Liver (tissue), 9 donors: ENCODE results near the gene TGFBR3L. TPM values are rescaled to one million over a fixed set of nuclear protein-coding genes. Genes with fewer than 3 reads are reported as not detected.

Experiments used
- DNase-seq: peaks from one replicate; pipeline ENCODE4 v3.0.0-alpha.2; 2017; ENCODE audit warnings: low spot score
- H3K27ac ChIP-seq, 2 donors: one replicate each; pipeline ENCODE4 v1.7.0; 2013; ENCODE audit warnings: inconsistent platforms in 2 of 2, low read length in 2 of 2, control low read depth in 1 of 2, low read depth in 1 of 2, mild to moderate bottlenecking in 1 of 2
- H3K27me3 ChIP-seq, 4 donors: one replicate each; pipeline versions ENCODE4 v1.6.1 to v1.7.0; 2013; ENCODE audit warnings: low read length in 3 of 4, inconsistent platforms in 1 of 4, mild to moderate bottlenecking in 1 of 4, moderate library complexity in 1 of 4; ENCODE audit not compliant: control insufficient read depth in 4 of 4, insufficient read depth in 4 of 4
- H3K36me3 ChIP-seq, 4 donors: one replicate each; pipeline versions ENCODE4 v1.6.1 to v1.7.0; 2013; ENCODE audit warnings: low read length in 3 of 4, mild to moderate bottlenecking in 3 of 4, low read depth in 1 of 4, moderate library complexity in 1 of 4; ENCODE audit not compliant: control insufficient read depth in 4 of 4, insufficient read depth in 3 of 4
- H3K4me1 ChIP-seq, 4 donors: one replicate each; pipeline versions ENCODE4 v1.6.1 to v1.7.0; 2013; ENCODE audit warnings: low read length in 3 of 4, mild to moderate bottlenecking in 3 of 4, moderate library complexity in 1 of 4; ENCODE audit not compliant: control insufficient read depth in 4 of 4, insufficient read depth in 4 of 4
- H3K4me3 ChIP-seq, 3 donors: one replicate each; pipeline versions ENCODE4 v1.6.1 to v1.7.0; 2013; ENCODE audit warnings: low read length in 3 of 3, control low read depth in 1 of 3, low read depth in 1 of 3, mild to moderate bottlenecking in 1 of 3
- H3K9ac ChIP-seq, 2 donors: one replicate each; pipeline ENCODE4 v1.7.0; 2013; ENCODE audit warnings: low read length in 2 of 2, mild to moderate bottlenecking in 2 of 2, moderate library complexity in 2 of 2, control low read depth in 1 of 2, low read depth in 1 of 2
- H3K9me3 ChIP-seq, 4 donors: one replicate each; pipeline versions ENCODE4 v1.6.1 to v1.7.0; 2013; ENCODE audit warnings: low read length in 3 of 4; ENCODE audit not compliant: control insufficient read depth in 4 of 4
- CTCF ChIP-seq: fragments of 150-350 bp; IDR thresholded peaks from 2 replicates; pipeline ENCODE4 v1.5.1; 2017; ENCODE audit warnings: improper control_type of control experiment, low read depth, low read length; ENCODE audit not compliant: missing input control
- FOXA2 ChIP-seq: IDR thresholded peaks from 2 replicates; pipeline ENCODE4 v1.6.1; 2016; ENCODE audit warnings: antibody characterized with exemption
- GABPA ChIP-seq, 2 donors: IDR thresholded peaks in 1 of 2; conservative IDR thresholded peaks in 1 of 2; 2 replicates each; pipeline ENCODE4 v1.6.1; 2016; ENCODE audit warnings: antibody characterized with exemption in 2 of 2, mild to moderate bottlenecking in 1 of 2, moderate library complexity in 1 of 2
- HNF4A ChIP-seq, 2 donors: conservative IDR thresholded peaks; 2 replicates each; pipeline ENCODE4 v1.6.1; 2016; ENCODE audit warnings: antibody characterized with exemption in 2 of 2, mild to moderate bottlenecking in 2 of 2
- HNF4G ChIP-seq: IDR thresholded peaks from 2 replicates; pipeline ENCODE4 v1.6.1; 2016; ENCODE audit warnings: antibody characterized with exemption
- JUND ChIP-seq, 2 donors: IDR thresholded peaks; 2 replicates each; pipeline ENCODE4 v1.6.1; 2016; ENCODE audit warnings: antibody characterized with exemption in 2 of 2
- RAD21 ChIP-seq, 2 donors: IDR thresholded peaks; 2 replicates each; pipeline ENCODE4 v1.6.1; 2016; ENCODE audit warnings: antibody characterized with exemption in 2 of 2, mild to moderate bottlenecking in 2 of 2
- REST ChIP-seq: IDR thresholded peaks from 2 replicates; pipeline ENCODE4 v1.6.1; 2016; ENCODE audit warnings: antibody characterized with exemption, mild to moderate bottlenecking
- RXRA ChIP-seq, 2 donors: IDR thresholded peaks; 2 replicates each; pipeline ENCODE4 v1.6.1; 2017 to 2018; ENCODE audit warnings: antibody characterized with exemption in 2 of 2, mild to moderate bottlenecking in 1 of 2
- SP1 ChIP-seq: IDR thresholded peaks from 2 replicates; pipeline ENCODE4 v1.6.1; 2018; ENCODE audit warnings: antibody characterized with exemption, mild to moderate bottlenecking
- TAF1 ChIP-seq: conservative IDR thresholded peaks from 2 replicates; pipeline ENCODE4 v1.6.1; 2016; ENCODE audit warnings: antibody characterized with exemption, mild to moderate bottlenecking
- YY1 ChIP-seq: IDR thresholded peaks from 2 replicates; pipeline ENCODE4 v1.6.1; 2016; ENCODE audit warnings: antibody characterized with exemption, mild to moderate bottlenecking
- WGBS: extraction: QIAGEN DNeasy Blood & Tissue Kit; methylation state at CpG from one replicate; pipeline ENCODE4 v1.1.7; 2013; 5-methylcytosine and 5-hydroxymethylcytosine counted together
- polyA plus RNA-seq, 2 donors: library from polyadenylated mRNA; stranded (reverse) in 1 of 2; unstranded in 1 of 2; fragments of 200-250 nt in 1 of 2; fragments of >200 nt in 1 of 2; fragmentation: Nextera tagmentation in 1 of 2; extraction: Ambion mirVana in 1 of 2; gene quantifications; one replicate each; pipeline versions ENCODE4 v1.2.1 to v1.2.3, GENCODE V29; 2013 to 2015
- total RNA-seq, 2 donors: library from RNA; depleted of rRNA; stranded (reverse); fragments of >200 nt; gene quantifications; one replicate each; pipeline ENCODE4 v1.2.3, GENCODE V29; 2014
- TF ChIP-seq, protein P1 (sequence below): IDR thresholded peaks from 2 replicates; pipeline ENCODE4 v1.6.1; 2016; ENCODE audit warnings: antibody characterized with exemption
- donor health status: healthy.
- donor health status: healthy.
- donor health status: healthy.
- donor health status: healthy.
- donor health status: healthy.

Gene TGFBR3L
- total and polyA plus RNA-seq, 4 donors, result 0.32 to 2.5 (median 0.36) TPM; not detected in 1

DNA sequence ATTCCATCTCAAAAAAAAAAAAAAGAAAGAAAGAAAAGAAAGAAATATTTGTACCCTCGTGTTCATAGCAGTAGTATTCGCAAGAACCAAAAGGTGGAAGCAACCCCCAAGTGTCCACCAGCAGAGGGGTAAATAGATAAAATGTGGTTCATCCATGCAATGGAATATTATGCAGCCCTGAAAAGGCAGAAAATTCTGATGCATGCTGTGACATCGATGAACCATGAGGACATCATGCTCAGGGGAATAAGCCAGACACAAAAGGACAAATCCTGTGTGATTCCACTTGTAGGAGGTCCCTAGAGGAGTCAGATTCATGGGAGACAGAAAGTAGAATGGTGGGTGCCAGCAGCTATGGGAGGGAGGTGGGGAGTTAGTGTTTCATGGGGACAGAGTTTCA lies 32.7 kb upstream of the TGFBR3L start (continued):
- TF ChIP-seq REST, result no peak
- no peak for TF ChIP-seq RXRA (IDR thresholded peaks at IDR 0.05)
- TF ChIP-seq RAD21 (IDR thresholded peaks at IDR 0.05), result no peak

GRCh38 chr19:7883105-7883504 lies 31.5 kb upstream of the TGFBR3L start:
- TF ChIP-seq FOXA2, result no peak
- no peak for TF ChIP-seq REST
- no peak for TF ChIP-seq YY1
- no peak for TF ChIP-seq HNF4G
- no peak for TF ChIP-seq SP1
- TF ChIP-seq CTCF, result no peak
- TF ChIP-seq JUND (IDR thresholded peaks at IDR 0.05), result no peak

GRCh38 chr19:7883796-7884570 lies 30.6 kb upstream of the TGFBR3L start:
- Histone ChIP-seq H3K27ac (no peak overlapping the region), H3K4me1 (peaks cover 0 to 10% (median 4%) of the 10 kb centered on the region in 4 donors), H3K4me3 (no peak overlapping the region), H3K36me3 (no peaks in the 10 kb centered on the region), H3K9me3 (no peaks in the 10 kb centered on the region), H3K27me3 (no peaks in the 10 kb centered on the region), H3K9ac (no peak overlapping the region)
- WGBS, result 93% methylated on average over 2 of the region's 2 CpGs
- no peak for DNase-seq
- TF ChIP-seq YY1 (no peak), HNF4G (no peak), REST (no peak), TAF1 (no peak), FOXA2 (no peak), GABPA (IDR thresholded peaks at IDR 0.05 in 1 of 2, conservative IDR thresholded peaks at IDR 0.05 in 1 of 2) (no peak), HNF4A (conservative IDR thresholded peaks at IDR 0.05) (no peak)
- TF ChIP-seq, protein P1, sequence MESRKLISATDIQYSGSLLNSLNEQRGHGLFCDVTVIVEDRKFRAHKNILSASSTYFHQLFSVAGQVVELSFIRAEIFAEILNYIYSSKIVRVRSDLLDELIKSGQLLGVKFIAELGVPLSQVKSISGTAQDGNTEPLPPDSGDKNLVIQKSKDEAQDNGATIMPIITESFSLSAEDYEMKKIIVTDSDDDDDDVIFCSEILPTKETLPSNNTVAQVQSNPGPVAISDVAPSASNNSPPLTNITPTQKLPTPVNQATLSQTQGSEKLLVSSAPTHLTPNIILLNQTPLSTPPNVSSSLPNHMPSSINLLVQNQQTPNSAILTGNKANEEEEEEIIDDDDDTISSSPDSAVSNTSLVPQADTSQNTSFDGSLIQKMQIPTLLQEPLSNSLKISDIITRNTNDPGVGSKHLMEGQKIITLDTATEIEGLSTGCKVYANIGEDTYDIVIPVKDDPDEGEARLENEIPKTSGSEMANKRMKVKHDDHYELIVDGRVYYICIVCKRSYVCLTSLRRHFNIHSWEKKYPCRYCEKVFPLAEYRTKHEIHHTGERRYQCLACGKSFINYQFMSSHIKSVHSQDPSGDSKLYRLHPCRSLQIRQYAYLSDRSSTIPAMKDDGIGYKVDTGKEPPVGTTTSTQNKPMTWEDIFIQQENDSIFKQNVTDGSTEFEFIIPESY, result no peak

More at GRCh38 chr19:7883105-7883504, 31.5 kb upstream of the TGFBR3L start:
- no peaks in the 10 kb centered on the region for H3K36me3 ChIP-seq
- no peak overlapping the region for H3K27ac ChIP-seq
- H3K4me3 ChIP-seq, result no peak overlapping the region
- no peak for DNase-seq
- no peaks in the 10 kb centered on the region for H3K27me3 ChIP-seq
- WGBS, result 73% methylated on average over 4 of the region's 4 CpGs
- no peak overlapping the region for H3K9ac ChIP-seq
- H3K9me3 ChIP-seq, result no peaks in the 10 kb centered on the region
- peaks cover 0 to 2% (median under 1%) of the 10 kb centered on the region in 4 donors for H3K4me1 ChIP-seq
